ENCODE data around the gene TTLL11. TPM values are rescaled to one million over a fixed set of nuclear protein-coding genes. Genes with fewer than 3 reads are reported as not detected.

Gene TTLL11
- total and polyA plus RNA-seq, 4 donors = 1.4 to 4.5 (median 3.6) TPM

- Histone ChIP-seq H3K36me3 (ENCODE audit: control insufficient read depth in 4 of 4, insufficient read depth in 3 of 4, low read depth in 1 of 4, low read length in 3 of 4) (no peaks in the 10 kb centered on the region), H3K27ac (ENCODE audit: low read depth in 1 of 2, low read length in 2 of 2) (no peak overlapping the region), H3K4me3 (ENCODE audit: low read depth in 1 of 3, low read length in 3 of 3) (no peak overlapping the region), H3K27me3 (ENCODE audit: control insufficient read depth in 4 of 4, insufficient read depth in 4 of 4, low read length in 3 of 4) (no peaks in the 10 kb centered on the region), H3K4me1 (ENCODE audit: control insufficient read depth in 4 of 4, insufficient read depth in 4 of 4, low read length in 3 of 4) (peaks cover 0 to 5% (median 2%) of the 10 kb centered on the region in 4 donors), H3K9me3 (ENCODE audit: control insufficient read depth in 4 of 4, low read length in 3 of 4) (peaks cover 0 to 2% (median 0%) of the 10 kb centered on the region in 4 donors), H3K9ac (ENCODE audit: low read depth in 1 of 2, low read length in 2 of 2) (no peak overlapping the region)
- no peak for DNase-seq (ENCODE audit: low spot score)
- TF ChIP-seq GABPA (IDR thresholded peaks at IDR 0.05 in 1 of 2, conservative IDR thresholded peaks at IDR 0.05 in 1 of 2) (no peak), MAX (IDR thresholded peaks at IDR 0.05) (no peak), ATF3 (IDR thresholded peaks at IDR 0.05) (no peak), YY1 (IDR thresholded peaks at IDR 0.05) (no peak), JUND (IDR thresholded peaks at IDR 0.05) (no peak), HNF4G (IDR thresholded peaks at IDR 0.05) (no peak), FOXA2 (IDR thresholded peaks at IDR 0.05) (no peak), ZBTB33 (IDR thresholded peaks at IDR 0.05) (no peak), FOXA1 (IDR thresholded peaks at IDR 0.05) (no peak), EGR1 (IDR thresholded peaks at IDR 0.05; ENCODE audit: low read depth in 2 of 2) (no peak), NR2F2 (IDR thresholded peaks at IDR 0.05) (no peak), REST (IDR thresholded peaks at IDR 0.05) (no peak), TAF1 (conservative IDR thresholded peaks at IDR 0.05) (no peak), HNF4A (conservative IDR thresholded peaks at IDR 0.05) (no peak), SP1 (IDR thresholded peaks at IDR 0.05) (no peak), RAD21 (IDR thresholded peaks at IDR 0.05) (no peak), RXRA (IDR thresholded peaks at IDR 0.05) (no peak), CTCF (IDR thresholded peaks at IDR 0.05; ENCODE audit: low read depth, low read length, missing input control) (no peak)
- whole genome bisulfite sequencing = 94% methylated on average over 3 of the region's 3 CpGs
Observed at GRCh38 chr9:122076773-122077172, 16.3 kb downstream of the TTLL11 start.
